ENCODE data around the gene EVPLL.

GRCh38 chr17:18353541-18353940 is 24.0 kb upstream of the EVPLL start:
- TF ChIP-seq FOXM1 (IDR thresholded peaks at IDR 0.05; ENCODE audit: borderline replicate concordance, low read depth) (no peak), RAD21 (IDR thresholded peaks at IDR 0.05; ENCODE audit: low read depth) (no peak), CREB1 (IDR thresholded peaks at IDR 0.05; ENCODE audit: low read depth) (no peak), YY1 (IDR thresholded peaks at IDR 0.05; ENCODE audit: low read depth) (no peak)
- TF ChIP-seq, protein P1, sequence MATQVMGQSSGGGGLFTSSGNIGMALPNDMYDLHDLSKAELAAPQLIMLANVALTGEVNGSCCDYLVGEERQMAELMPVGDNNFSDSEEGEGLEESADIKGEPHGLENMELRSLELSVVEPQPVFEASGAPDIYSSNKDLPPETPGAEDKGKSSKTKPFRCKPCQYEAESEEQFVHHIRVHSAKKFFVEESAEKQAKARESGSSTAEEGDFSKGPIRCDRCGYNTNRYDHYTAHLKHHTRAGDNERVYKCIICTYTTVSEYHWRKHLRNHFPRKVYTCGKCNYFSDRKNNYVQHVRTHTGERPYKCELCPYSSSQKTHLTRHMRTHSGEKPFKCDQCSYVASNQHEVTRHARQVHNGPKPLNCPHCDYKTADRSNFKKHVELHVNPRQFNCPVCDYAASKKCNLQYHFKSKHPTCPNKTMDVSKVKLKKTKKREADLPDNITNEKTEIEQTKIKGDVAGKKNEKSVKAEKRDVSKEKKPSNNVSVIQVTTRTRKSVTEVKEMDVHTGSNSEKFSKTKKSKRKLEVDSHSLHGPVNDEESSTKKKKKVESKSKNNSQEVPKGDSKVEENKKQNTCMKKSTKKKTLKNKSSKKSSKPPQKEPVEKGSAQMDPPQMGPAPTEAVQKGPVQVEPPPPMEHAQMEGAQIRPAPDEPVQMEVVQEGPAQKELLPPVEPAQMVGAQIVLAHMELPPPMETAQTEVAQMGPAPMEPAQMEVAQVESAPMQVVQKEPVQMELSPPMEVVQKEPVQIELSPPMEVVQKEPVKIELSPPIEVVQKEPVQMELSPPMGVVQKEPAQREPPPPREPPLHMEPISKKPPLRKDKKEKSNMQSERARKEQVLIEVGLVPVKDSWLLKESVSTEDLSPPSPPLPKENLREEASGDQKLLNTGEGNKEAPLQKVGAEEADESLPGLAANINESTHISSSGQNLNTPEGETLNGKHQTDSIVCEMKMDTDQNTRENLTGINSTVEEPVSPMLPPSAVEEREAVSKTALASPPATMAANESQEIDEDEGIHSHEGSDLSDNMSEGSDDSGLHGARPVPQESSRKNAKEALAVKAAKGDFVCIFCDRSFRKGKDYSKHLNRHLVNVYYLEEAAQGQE (IDR thresholded peaks at IDR 0.05; ENCODE audit: low read depth) = no peak

All from Ishikawa (cell line).